Transverse colon (tissue), 4 donors: Measurements from ENCODE around the gene FLT1. TPM values are rescaled to one million over a fixed set of nuclear protein-coding genes. Genes with fewer than 3 reads are reported as not detected.

ENCODE experiments used
- DNase-seq: peaks from one replicate; pipeline ENCODE4 v3.0.0-alpha.2; 2019
- H3K27ac ChIP-seq, 4 donors: fragments of 200-600 bp; sonication (generic); 2 replicates each; pipeline ENCODE4 v1.5.1; 2016 to 2018; ENCODE audit warnings: inconsistent platforms in 4 of 4
- H3K27me3 ChIP-seq: fragments of 200-600 bp; sonication (generic); 2 replicates; pipeline ENCODE4 v1.5.1; 2017; ENCODE audit warnings: inconsistent platforms
- H3K36me3 ChIP-seq, 4 donors: fragments of 200-600 bp; sonication (generic); 2 replicates each; pipeline ENCODE4 v1.5.1; 2017 to 2019; ENCODE audit warnings: inconsistent platforms in 4 of 4
- H3K4me1 ChIP-seq, 4 donors: fragments of 200-600 bp; sonication (generic); 2 replicates each; pipeline ENCODE4 v1.5.1; 2017 to 2020; ENCODE audit warnings: inconsistent platforms in 4 of 4
- H3K4me3 ChIP-seq, 4 donors: fragments of 200-600 bp; sonication (generic); 1 replicate in 1 of 4; 2 replicates in 3 of 4; pipeline versions ENCODE4 v1.5.1 to v1.6.1; 2017 to 2019; ENCODE audit warnings: inconsistent platforms in 4 of 4
- H3K9me3 ChIP-seq, 2 donors: fragments of 200-600 bp; sonication (generic); 2 replicates each; pipeline ENCODE4 v1.5.1; 2017 to 2019; ENCODE audit warnings: inconsistent platforms in 2 of 2
- CTCF ChIP-seq, 5 experiments: fragments of 200-600 bp in 3 of 5; fragments of 450-650 bp in 2 of 5; sonication (generic) in 3 of 5; IDR thresholded peaks; 1 replicate in 2 of 5; 2 replicates in 3 of 5; pipeline ENCODE4 v1.5.1; 2016 to 2017; ENCODE audit warnings: antibody characterized with exemption in 5 of 5, inconsistent platforms in 3 of 5, mild to moderate bottlenecking in 2 of 5, moderate library complexity in 1 of 5
- EP300 ChIP-seq: sonication (generic); formaldehyde crosslinking; IDR thresholded peaks from one replicate; pipeline ENCODE4 v1.6.1; 2017; ENCODE audit warnings: antibody characterized with exemption, low read depth
- POLR2A ChIP-seq: fragments of 450-650 bp; IDR thresholded peaks from one replicate; pipeline ENCODE4 v1.6.1; 2016; ENCODE audit warnings: antibody characterized with exemption, mild to moderate bottlenecking, moderate library complexity
- POLR2AphosphoS5 ChIP-seq, 3 donors: sonication (generic); formaldehyde crosslinking; IDR thresholded peaks; one replicate each; pipeline ENCODE4 v1.6.1; 2016; ENCODE audit warnings: antibody characterized with exemption in 3 of 3
- WGBS, 2 donors: methylation state at CpG; one replicate each; pipeline ENCODE4 v1.1.5; 2018; ENCODE audit warnings: low coverage in 1 of 2; 5-methylcytosine and 5-hydroxymethylcytosine counted together
- in situ Hi-C, 4 donors: fragments of 200-750 bp; cut with MboI; loops; one replicate each; pipeline versions ENCODE4 v1.15.0 to v1.15.1; 2017; ENCODE audit warnings: low sequenced_read_pairs in 3 of 4, low pct_ligation_motif_present in 1 of 4, low pct_unique_long_range_greater_than_20kb in 1 of 4
- intact Hi-C: fragments of 100-400 bp; cut with DNase I; formaldehyde crosslinking; loops from one replicate; pipeline ENCODE4 v1.15.1; 2023; ENCODE audit warnings: low total_unique reads
- total RNA-seq, 4 donors: library from RNA; depleted of rRNA; stranded (reverse); fragments of >200 nt; gene quantifications; one replicate each; pipeline ENCODE4 v1.1.0, GENCODE V29; 2016

FLT1 gene
- total RNA-seq, 4 donors from 2014 or later = 2.6 to 8.4 (median 3.5) TPM

DNA sequence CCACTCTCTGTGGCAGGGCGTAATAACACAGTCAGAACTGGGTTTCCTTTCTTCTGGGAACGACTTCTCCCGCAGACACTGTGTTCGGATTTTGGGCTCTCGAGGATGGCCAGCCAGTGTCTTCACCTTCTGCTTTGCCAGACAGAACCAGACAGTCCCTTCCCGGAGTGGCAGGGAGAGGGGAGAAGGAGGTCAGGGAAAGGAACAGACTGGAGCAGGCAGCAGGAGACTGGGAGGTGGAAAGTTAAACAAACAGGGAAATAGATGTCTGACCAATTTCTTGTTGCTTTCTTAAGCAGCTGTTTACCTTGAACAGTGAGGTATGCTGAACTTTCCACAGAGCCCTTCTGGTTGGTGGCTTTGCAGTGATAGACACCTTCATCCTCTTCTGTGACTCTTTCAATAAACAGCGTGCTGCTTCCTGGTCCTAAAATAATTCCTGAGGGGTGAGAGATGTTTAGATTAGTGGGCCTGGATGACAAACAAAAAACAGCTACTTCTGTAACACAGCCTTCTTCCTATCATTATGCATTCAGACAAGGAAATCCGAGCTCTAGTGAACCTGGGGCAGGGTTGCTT lies 137.6 kb downstream of the FLT1 start:
- no peak overlapping the region for H3K27ac ChIP-seq
- H3K27me3 ChIP-seq = no peaks in the 10 kb centered on the region

GRCh38 chr13:28356561-28357021 lies 138.3 kb downstream of the FLT1 start:
- intact Hi-C loops = no loop called here
- no peak for DNase-seq
- WGBS, 2 donors = 53 to 74% methylated on average over 5 of the region's 5 CpGs
- Histone ChIP-seq H3K27me3 (no peaks in the 10 kb centered on the region), H3K4me3 (no peak overlapping the region), H3K9me3 (no peaks in the 10 kb centered on the region), H3K27ac (no peak overlapping the region), H3K4me1 (peaks cover 0 to 3% (median 0%) of the 10 kb centered on the region in 4 donors), H3K36me3 (no peaks in the 10 kb centered on the region)
- TF ChIP-seq POLR2AphosphoS5 (IDR thresholded peaks at IDR 0.05) = no peak
- no peak for TF ChIP-seq EP300
- TF ChIP-seq POLR2A = no peak
- TF ChIP-seq CTCF (IDR thresholded peaks at IDR 0.05) = no peak
- in situ Hi-C loops = no loop called here

More for the DNA sequence above, 137.6 kb downstream of the FLT1 start:
- Histone ChIP-seq H3K36me3 (no peaks in the 10 kb centered on the region), H3K4me1 (peaks cover 0 to 3% (median 0%) of the 10 kb centered on the region in 4 donors), H3K9me3 (no peaks in the 10 kb centered on the region), H3K4me3 (no peak overlapping the region)
- in situ Hi-C loops (no loop called here), intact Hi-C loops (no loop called here)
- no peak for TF ChIP-seq POLR2AphosphoS5 (IDR thresholded peaks at IDR 0.05)
- TF ChIP-seq EP300 = no peak
- no peak for TF ChIP-seq CTCF (IDR thresholded peaks at IDR 0.05)
- no peak for TF ChIP-seq POLR2A
- 59 to 60% methylated on average over 2 to 8 of the region's 8 CpGs for WGBS, 2 donors
- DNase-seq = no peak

DNA sequence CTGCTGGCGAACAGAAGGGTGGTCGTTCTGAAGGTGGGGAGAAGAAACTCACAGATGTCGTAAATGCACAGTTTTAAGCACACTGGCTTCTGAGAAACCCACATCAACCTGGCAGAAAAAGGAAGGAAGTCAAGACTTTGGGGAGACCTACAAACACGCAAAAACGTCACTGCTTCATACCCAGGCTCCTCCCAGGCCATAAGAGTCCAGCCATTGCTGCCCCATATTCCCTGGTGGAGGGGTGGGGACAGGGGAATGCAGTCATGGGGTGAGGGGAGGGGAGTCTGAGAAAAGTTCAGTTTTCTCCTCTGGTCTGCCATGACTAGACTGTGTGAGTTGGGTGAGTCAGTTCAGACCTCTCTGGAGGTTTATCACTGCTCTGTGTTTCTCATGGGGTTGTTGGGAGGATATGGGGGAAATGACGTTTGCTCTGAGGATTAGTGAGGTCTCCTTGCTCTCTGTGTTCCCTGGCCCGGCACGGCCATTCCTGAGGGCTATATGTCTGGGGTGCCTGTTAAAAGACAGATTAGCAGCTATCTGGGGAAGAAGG lies 139.0 kb downstream of the FLT1 start:
- WGBS, 2 donors = 57 to 66% methylated on average over 7 to 8 of the region's 8 CpGs
- no peaks in the 10 kb centered on the region for H3K36me3 ChIP-seq

More for the DNA sequence above, 139.0 kb downstream of the FLT1 start:
- TF ChIP-seq EP300 (no peak), CTCF (IDR thresholded peaks at IDR 0.05) (no peak), POLR2A (no peak), POLR2AphosphoS5 (IDR thresholded peaks at IDR 0.05) (no peak)
- in situ Hi-C loops = no loop called here
- no peak overlapping the region for H3K4me3 ChIP-seq
- H3K27ac ChIP-seq = no peak overlapping the region
- DNase-seq = no peak
- H3K27me3 ChIP-seq = no peaks in the 10 kb centered on the region
- intact Hi-C loops = no loop called here
- peaks cover 0 to 3% (median 0%) of the 10 kb centered on the region in 4 donors for H3K4me1 ChIP-seq
- no peaks in the 10 kb centered on the region for H3K9me3 ChIP-seq
